Measurements from ENCODE around the gene EEF1A2.

EEF1A2 gene

DNA sequence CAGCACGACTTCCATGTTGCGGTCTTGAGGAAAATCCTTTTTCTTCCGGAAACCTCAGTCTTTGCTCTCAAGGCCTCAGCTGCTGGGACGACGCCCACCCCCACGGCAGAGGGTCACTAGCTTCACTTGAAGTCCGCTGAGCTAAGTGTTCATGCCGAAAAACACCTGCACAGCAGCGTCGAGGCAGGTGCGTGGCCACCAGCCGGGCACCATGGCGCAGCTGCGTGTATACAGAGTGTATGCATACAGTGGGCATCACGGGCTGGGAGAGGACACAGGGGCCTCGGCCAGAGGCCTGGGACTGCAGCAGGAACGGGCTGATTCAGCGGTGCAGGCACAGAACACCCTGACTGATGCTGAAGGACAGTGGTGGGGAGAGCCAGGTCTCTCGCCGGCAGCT is 46.5 kb downstream of the EEF1A2 start:
- no peak for DNase-seq (ENCODE audit: low spot score)

DNA sequence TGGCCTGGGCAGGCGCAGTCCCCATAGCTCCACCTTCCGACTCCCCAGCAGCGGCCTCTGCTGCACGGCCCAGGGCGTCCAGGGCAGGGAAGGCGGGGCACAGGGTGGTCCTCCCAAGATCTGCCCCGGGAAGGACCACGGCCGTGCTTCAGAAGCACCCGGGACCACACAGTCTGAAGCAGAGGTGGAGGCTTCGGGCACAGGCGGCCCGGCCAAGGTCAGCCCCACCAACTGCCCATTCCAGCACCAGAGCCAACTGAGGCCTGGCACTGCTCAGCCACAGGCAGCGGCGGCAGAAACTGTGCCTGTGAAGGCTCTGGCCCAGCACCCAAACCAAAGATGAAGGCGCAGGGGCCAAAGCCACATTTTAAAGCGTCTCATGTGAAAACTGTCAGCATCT is 47.1 kb downstream of the EEF1A2 start:
- no peak for DNase-seq (ENCODE audit: low spot score)

DNA sequence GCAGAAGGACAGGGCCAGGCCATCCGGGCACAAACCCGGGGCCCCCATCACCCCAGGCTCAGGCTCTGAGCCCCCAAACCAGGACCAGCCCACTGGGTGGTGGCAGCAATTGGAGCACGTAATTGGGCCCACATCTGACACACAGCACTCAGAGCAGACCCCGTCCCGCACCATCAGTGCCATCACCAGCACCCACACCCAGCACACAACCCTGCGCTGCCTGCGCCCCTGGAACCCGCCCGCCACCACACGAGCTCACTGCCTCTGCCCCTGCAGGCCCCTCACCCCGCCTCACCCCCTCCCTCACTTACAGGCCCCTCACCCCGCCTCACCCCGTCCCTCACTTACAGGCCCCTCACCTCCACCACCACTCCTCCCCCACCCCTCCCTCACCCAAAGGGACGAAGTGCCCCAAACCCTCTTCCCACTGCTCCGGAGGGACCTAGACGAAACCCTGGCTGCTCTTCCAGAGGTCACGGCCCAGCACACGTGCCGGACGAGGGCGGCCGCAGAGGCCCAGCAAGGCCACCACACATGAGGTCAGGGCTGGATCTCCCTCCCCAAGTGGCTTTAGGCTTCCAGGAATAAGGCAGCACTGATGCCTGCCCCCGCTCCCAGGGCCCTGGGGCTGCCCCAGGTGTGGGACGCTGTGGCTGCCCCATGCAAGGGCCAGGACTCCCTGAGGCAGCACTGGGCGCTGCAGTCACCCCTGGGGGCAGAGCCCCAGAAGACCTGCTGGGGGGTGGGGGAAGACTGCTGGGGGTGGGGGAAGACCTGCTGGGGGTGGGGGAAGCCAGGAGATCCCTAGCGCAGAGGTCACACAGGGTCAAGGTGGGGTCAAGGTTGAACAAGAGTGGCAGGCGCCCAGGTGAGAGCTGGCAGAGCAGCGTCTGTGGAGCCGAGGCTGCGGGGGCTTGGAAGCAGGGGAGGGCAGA is 48.8 kb downstream of the EEF1A2 start:
- no peak for DNase-seq (ENCODE audit: low spot score)

DNA sequence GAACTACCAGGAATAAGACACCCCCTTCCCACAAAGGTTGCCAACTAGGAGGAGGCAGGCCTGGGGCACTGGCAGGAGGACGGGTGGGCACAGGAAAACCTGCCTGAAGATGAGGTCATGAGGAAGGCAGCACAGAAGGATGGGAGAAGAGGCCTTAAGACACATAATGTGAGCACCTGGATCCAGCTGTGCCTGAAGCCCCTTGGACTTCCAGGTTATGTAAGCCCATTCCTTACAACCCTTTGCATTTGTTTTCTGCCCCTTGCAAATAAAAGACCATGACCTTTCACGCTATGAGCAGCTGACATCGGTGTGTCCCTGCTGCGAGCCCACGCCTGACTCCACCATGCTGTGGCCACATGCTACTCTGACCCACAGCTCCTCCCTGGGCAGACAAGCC is 49.9 kb downstream of the EEF1A2 start:
- DNase-seq (ENCODE audit: low spot score), result no peak

DNA sequence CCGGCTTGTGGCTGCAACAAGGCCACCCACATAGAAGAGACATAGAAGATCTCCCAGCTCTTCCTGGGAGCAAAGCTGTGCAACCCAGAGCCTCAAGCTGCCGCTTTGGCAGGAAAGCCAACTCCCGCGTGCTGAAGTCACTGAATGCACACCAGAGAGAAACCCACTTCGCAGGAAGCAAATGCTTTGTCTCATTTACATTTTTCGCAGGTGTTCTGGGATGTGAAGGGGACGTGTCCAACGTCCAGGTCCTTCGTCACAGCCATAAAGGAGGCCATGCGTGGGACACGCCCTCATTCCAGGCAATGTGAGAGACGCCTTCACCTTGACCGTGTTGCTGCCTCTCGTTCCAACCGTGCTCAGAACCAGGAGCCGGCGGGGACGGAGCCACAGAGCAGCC is 50.9 kb downstream of the EEF1A2 start:
- no peak for DNase-seq (ENCODE audit: low spot score)

DNA sequence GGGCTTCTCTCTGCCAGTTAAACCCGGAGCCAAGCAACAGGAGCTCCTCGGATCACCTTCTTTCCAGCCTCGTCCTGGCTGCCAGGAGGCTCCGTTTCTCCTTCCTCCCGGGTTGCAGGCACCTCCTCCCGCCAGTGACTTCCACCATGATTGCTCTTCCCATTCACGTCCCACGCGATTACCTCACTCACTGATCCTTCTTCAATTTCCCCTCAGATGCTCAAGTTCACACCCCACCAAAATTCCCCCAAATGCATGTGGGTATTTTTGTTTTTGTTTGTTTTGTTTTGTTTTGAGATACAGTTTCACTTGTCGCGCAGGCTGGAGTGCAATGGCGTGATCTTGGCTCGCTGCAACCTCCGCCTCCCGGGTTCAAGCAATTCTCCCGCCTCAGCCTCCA is 51.6 kb downstream of the EEF1A2 start:
- DNase-seq (ENCODE audit: low spot score), result no peak

DNA sequence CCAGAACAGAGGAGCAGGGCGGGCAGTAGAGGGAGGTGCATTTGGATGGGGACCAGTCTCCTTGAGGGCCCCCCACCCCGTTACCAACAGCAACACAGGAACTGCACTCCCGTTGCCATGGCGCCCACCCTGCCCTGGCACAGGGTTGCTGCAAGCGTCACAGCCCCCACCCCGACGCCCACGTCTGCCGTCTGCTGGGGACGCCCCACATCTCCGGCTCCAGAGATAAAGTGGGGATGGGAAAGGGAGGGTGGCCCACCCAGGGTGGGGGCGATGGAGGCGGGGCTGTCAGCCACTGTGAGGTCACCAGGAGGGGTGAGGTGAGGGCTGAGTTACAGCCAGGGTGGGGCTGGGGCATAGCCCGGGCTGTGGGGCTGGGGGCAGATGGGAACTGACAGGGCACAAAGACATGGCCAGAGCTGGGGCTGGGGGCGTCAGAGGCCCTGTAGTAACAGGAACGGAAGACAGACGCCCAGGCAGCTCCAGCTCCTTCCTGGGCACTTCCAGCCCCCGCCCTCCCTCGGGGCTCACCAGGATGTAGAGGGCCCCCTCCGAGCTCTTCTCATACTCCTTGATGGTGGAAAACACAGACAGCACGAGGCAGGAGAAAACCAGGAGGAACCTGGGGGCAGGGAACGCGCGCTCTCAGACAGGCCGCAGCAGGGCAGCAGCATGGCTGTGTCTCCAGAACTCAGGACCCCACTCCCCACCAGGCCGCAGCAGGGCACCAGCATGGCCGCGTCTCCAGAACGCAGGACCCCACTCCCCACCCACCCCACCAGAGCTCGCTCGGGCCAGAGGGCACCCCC is 52.5 kb downstream of the EEF1A2 start:
- no peak for DNase-seq (ENCODE audit: low spot score)

DNA sequence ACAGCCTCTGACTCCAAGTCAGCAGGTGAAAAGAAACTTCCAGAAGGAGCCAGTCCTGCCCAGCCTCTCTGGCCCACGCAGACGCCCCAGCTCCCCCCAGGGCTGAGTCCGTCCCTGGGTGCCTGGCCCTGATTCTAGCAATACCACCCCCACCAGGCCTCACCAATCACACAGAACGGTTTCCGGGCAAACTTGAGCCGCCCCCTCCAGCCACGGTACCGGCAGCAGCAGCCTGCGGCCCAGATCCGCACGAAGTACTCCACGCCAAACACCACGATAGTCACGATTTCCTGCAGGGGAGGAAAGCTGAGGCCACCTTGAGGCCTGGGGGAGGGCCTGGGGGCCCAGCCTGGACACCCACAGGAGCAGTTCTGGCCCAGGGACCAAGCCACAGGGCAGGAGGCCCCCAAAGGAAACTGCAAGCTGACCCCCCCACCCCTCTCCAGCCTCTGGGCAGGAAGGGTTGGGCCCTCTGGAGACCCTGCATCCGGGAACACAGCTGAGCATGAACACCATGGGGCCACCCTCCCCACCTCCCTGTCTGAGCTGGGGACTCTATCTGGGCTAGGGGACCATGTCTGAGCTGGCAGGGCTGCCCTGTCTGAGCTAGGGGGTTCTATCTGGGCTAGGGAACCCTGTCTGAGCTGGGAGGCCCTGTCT is 53.7 kb downstream of the EEF1A2 start:
- no peak for DNase-seq (ENCODE audit: low spot score)

DNA sequence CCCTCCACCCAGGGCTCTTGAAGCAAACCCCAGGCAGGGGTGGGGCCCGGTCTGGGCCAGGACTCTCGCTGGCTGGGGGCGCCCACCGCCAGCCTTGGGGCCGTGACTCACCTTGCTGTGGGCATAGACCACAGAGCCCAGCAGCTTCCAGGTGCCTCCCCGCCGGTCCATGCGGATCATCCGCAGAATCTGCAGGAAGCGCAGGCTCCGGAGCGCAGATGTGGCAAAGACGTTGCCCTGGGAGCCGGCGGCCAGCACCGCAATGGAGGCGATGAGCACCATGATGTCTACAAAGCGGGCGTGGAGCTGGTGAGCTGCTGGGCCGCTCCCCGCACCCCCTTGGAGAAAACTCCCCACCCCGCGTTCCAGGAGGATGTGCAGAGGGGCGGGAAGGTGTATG is 54.3 kb downstream of the EEF1A2 start:
- DNase-seq (ENCODE audit: low spot score), result no peak

DNA sequence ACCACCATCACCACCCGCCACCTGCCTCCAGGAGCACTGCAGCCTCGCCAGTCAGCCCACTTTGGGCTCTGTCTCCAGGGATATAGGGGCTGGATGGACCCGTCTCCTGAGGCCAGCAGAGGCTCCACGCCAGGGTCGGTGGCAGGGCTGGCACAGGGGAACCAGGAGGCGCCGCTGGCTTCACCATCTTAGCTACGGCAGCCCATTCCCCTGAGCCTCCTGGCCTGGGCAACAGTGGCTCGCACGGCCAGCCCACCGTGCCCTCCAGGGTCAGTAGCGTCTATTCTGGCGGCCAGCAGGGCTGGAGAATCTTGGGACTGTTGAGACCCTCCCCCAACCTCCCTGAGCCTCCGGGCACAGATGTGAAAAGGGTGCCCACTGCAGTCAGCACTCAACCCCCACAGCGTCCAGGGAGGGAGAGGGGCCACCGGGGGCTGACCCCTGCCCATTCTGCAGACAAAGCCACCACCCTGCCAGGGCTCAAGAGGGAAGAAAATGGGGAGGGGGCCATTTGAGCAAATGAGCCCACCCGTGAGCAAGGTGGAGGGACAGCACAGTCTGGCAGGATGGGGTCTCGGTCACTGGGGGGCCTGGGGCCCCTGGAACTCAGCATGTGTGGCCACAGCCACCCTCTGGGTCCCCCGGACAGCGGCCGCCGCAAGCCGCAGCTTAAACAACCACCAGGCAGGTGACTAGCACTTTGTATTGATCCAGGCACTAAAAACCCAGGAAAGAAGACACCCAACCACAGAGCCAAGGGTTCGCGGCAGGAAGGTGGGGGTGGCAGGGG is 55.1 kb downstream of the EEF1A2 start:
- DNase-seq (ENCODE audit: low spot score), result no peak

DNA sequence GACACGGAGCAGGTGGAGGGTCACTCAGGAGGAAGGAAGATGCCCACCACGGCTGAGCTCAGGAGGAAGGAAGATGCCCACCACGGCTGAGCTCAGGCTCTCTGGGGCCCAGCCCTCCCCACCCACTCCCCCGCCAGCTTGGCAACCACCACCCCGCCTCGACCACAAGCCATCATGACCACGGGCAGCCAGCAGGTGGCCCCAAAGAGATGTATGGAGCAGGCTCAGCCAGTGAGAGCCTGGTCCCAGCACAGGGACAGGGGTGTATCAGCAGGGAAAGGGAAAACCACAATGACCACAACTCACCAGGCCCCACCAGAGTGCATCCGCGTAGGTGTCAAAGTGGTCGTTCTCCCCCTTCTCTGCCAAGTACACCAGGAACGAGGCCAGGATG is 56.8 kb downstream of the EEF1A2 start:
- DNase-seq (ENCODE audit: low spot score), result peak; percentile 48

DNA sequence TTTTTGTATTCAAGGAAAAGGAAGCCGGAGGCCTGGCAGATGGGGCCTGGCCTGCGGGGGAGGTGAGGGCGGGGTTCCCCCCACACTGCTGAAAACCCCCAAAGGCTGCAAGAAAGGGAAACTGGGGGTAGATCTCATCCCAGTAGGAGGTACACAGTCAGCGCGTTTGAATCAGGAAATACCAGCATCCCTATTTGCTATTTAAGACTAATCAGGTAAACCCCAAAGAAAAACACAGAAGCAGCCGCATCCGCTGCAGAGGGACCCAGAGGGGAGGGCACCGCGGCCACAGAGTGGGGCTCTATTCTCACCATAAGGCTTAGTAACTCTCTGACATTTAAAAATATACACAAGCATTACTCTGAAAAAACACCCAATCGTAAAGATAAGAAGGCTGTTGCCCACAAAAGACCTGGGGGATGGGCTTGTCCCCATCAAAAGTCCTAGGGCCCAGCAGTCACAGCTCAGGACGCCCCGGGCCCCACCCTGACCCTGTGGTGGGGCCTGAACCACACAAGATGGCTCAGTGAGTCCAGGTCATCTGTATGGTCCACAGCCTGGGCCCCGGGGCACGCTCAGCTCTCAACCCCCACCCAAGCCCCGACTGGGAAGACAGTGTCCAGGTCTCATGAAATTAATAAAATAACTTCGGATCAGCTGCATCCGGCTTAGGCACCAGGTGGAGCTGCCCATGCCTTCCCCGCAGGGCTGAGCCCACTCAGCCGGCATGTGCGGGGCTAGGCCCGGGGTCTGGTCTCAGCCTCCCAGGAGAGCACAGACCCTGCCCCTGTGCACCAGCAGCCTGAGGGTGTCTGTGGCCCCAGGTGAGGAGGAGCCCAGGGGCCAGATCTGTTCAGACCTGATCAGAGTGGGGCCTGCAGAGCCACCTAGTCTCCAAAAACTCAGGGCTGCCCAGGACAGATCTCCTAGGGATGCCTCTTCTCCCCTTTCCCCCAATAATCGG is 57.5 kb downstream of the EEF1A2 start:
- peak; percentile 20 for DNase-seq (ENCODE audit: low spot score)

DNA sequence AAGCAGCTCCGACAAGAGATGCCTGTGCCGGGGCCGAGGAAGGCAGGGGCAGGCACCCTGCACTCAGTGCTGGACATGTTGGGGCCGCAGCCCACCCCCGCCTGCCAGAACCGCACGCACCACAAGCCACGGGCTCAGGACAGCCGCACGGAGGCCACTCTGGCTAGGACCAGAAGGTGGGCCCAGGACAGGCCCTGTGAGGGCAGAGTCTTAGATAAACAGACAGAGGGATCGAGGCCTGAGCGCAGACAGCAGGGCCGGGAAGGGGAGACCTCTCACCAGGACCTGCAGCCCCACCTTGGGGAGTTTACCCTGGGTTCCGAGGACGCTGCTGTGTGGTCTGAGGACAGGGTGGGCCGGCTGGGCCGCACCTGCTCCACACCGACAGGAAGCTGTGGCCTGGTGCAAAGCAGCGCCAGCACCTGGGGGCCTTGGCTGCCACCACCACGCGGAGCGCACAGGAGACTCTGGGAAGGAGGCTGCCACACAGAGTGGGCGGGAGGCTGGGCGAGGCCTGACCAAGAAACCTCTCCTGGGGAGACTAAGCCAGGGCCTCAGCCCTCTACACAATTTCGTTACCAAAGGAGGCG is 58.4 kb downstream of the EEF1A2 start:
- no peak for DNase-seq (ENCODE audit: low spot score)

DNA sequence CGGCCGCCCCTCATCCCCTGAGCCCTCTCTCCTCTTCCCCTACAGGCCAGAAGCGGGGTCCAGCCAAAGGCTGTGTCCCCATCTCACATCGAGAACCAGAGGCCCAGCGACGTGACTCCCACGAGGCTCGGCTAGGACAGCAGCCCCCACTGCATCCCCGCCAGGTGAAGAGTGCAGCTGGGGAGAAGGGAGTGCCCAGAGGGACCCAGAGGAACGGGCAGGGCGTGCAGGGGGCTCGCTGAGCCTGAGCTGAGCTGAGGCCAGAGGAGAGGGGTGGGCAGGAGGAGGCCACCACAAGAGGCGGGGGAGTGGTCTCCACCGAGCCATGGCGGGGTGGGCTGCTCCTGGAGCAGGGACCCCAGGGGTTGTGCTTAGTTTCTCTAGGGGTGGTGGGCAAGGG is 59.0 kb downstream of the EEF1A2 start:
- no peak for DNase-seq (ENCODE audit: low spot score)

DNA sequence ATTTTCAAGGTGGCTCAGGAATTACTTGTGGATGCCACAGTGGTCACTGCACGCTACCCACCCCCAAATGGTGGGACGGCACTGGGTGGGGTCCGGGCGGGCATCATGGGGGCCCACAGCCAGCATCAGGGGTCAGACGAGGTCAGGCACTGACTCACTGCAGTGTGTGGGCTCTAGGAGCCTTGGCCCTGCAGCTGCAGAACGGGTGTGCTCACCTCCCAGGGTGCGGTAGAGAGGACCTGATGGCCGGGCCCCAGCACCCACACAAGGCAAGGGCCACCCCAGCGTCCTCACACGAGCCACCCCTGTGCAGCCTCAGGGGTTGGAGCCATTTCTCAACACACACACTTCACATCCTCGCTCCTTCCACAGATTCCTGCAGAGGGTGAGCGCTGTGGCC is 60.8 kb downstream of the EEF1A2 start:
- DNase-seq (ENCODE audit: low spot score), result no peak

Data from CD4-positive, alpha-beta T cell treated with Interleukin-15 for 4 hours (primary cell).